Measurements from ENCODE around the gene RIBC2.
"Not testable (repeated sequence)": the region's sequence is repeated elsewhere in the genome, so short reads cannot be mapped to it uniquely, and the experiment has no call there.

RIBC2 gene

GRCh38 chr22:45413368-45414211, at the start of gene RIBC2, which contains the start of gene SMC1B:
Gene RIBC2, plus strand, starts transcription at chr22:45413693. Its CDS starts 194 bp downstream, at chr22:45413887.
Gene SMC1B, minus strand, starts transcription at chr22:45413599. Its CDS starts 32 bp downstream, at chr22:45413567.
- in situ Hi-C loops (cut with HindIII; ENCODE audit: low sequenced_read_pairs), result no loop called here

GRCh38 chr22:45366713-45367112, 46.8 kb upstream of the RIBC2 start:
- in situ Hi-C loops (cut with HindIII; ENCODE audit: low sequenced_read_pairs), result no loop called here

- in situ Hi-C loops (cut with HindIII; ENCODE audit: low sequenced_read_pairs), result not testable (repeated sequence)
Observed at GRCh38 chr22:45373592-45373991, 39.9 kb upstream of the RIBC2 start.

GRCh38 chr22:45376009-45376408, 37.5 kb upstream of the RIBC2 start:
- in situ Hi-C loops (cut with HindIII; ENCODE audit: low sequenced_read_pairs), result no loop called here

GRCh38 chr22:45376703-45377102, 36.8 kb upstream of the RIBC2 start:
- in situ Hi-C loops (cut with HindIII; ENCODE audit: low sequenced_read_pairs), result no loop called here

- in situ Hi-C loops (cut with HindIII; ENCODE audit: low sequenced_read_pairs), result no loop called here
Observed at GRCh38 chr22:45381348-45381747, 32.1 kb upstream of the RIBC2 start.

- in situ Hi-C loops (cut with HindIII; ENCODE audit: low sequenced_read_pairs), result no loop called here
Observed at GRCh38 chr22:45389546-45389945, 23.9 kb upstream of the RIBC2 start.

GRCh38 chr22:45397806-45398205, 15.7 kb upstream of the RIBC2 start:
- in situ Hi-C loops (cut with HindIII; ENCODE audit: low sequenced_read_pairs), result no loop called here

GRCh38 chr22:45398214-45398613, 15.3 kb upstream of the RIBC2 start:
- in situ Hi-C loops (cut with HindIII; ENCODE audit: low sequenced_read_pairs), result no loop called here

- in situ Hi-C loops (cut with HindIII; ENCODE audit: low sequenced_read_pairs), result no loop called here
Observed at GRCh38 chr22:45399712-45400445, 13.6 kb upstream of the RIBC2 start.

GRCh38 chr22:45402466-45402985, 11.0 kb upstream of the RIBC2 start:
- in situ Hi-C loops (cut with HindIII; ENCODE audit: low sequenced_read_pairs), result no loop called here

GRCh38 chr22:45407793-45408192, 5.7 kb upstream of the RIBC2 start:
- in situ Hi-C loops (cut with HindIII; ENCODE audit: low sequenced_read_pairs), result no loop called here

- in situ Hi-C loops (cut with HindIII; ENCODE audit: low sequenced_read_pairs), result no loop called here
Observed at GRCh38 chr22:45413013-45413367, 503 bp upstream of the RIBC2 start.

- in situ Hi-C loops (cut with HindIII; ENCODE audit: low sequenced_read_pairs), result no loop called here
Observed at GRCh38 chr22:45418056-45418769, 4.7 kb downstream of the RIBC2 start.

- in situ Hi-C loops (cut with HindIII; ENCODE audit: low sequenced_read_pairs), result no loop called here
Observed at GRCh38 chr22:45418770-45419138, 5.3 kb downstream of the RIBC2 start.

- in situ Hi-C loops (cut with HindIII; ENCODE audit: low sequenced_read_pairs), result no loop called here
Observed at GRCh38 chr22:45420011-45420410, 6.5 kb downstream of the RIBC2 start.

GRCh38 chr22:45420539-45420938, 7.0 kb downstream of the RIBC2 start:
- in situ Hi-C loops (cut with HindIII; ENCODE audit: low sequenced_read_pairs), result no loop called here

GRCh38 chr22:45421349-45422055, 8.0 kb downstream of the RIBC2 start:
- in situ Hi-C loops (cut with HindIII; ENCODE audit: low sequenced_read_pairs), result no loop called here

- in situ Hi-C loops (cut with HindIII; ENCODE audit: low sequenced_read_pairs), result no loop called here
Observed at GRCh38 chr22:45422237-45422983, 8.9 kb downstream of the RIBC2 start.

- in situ Hi-C loops (cut with HindIII; ENCODE audit: low sequenced_read_pairs), result no loop called here
Observed at GRCh38 chr22:45423524-45423923, 10.0 kb downstream of the RIBC2 start.
